Ishikawa (cell line): ENCODE results near the gene VBP1.

ENCODE experiments used
- CEBPB ChIP-seq: IDR thresholded peaks from 2 replicates; pipeline ENCODE4 v1.6.1; 2012
- CREB1 ChIP-seq: IDR thresholded peaks from 2 replicates; pipeline ENCODE4 v1.6.1; 2012; ENCODE audit warnings: low read depth
- EGR1 ChIP-seq: IDR thresholded peaks from 2 replicates; pipeline ENCODE4 v1.6.1; 2012
- EP300 ChIP-seq: IDR thresholded peaks from 2 replicates; pipeline ENCODE4 v1.6.1; 2012; ENCODE audit warnings: borderline replicate concordance
- MAX ChIP-seq: IDR thresholded peaks from 2 replicates; pipeline ENCODE4 v1.6.1; 2012
- RAD21 ChIP-seq: IDR thresholded peaks from 2 replicates; pipeline ENCODE4 v1.6.1; 2012; ENCODE audit warnings: low read depth
- TAF1 ChIP-seq: IDR thresholded peaks from 2 replicates; pipeline ENCODE4 v1.6.1; 2012; ENCODE audit warnings: low read depth, mild to moderate bottlenecking
- USF1 ChIP-seq: IDR thresholded peaks from 2 replicates; pipeline ENCODE4 v1.6.1; 2012
- YY1 ChIP-seq: IDR thresholded peaks from 2 replicates; pipeline ENCODE4 v1.6.1; 2012; ENCODE audit warnings: low read depth

- TF ChIP-seq MAX (no peak), EP300 (no peak), CREB1 (no peak), YY1 (no peak), EGR1 (no peak), RAD21 (no peak), USF1 (no peak), TAF1 (no peak), CEBPB (no peak)
Observed at GRCh38 chrX:155169881-155170280, 46.4 kb upstream of the VBP1 start.
